D341Med (cell line): ENCODE data around the gene CDYL.
"Not testable (repeated sequence)": the region's sequence is repeated elsewhere in the genome, so short reads cannot be mapped to it uniquely, and the experiment has no call there.

Source experiments
- DNase-seq: peaks from one replicate; pipeline ENCODE4 v3.0.0; 2012; ENCODE audit warnings: low spot score

Gene CDYL

DNA sequence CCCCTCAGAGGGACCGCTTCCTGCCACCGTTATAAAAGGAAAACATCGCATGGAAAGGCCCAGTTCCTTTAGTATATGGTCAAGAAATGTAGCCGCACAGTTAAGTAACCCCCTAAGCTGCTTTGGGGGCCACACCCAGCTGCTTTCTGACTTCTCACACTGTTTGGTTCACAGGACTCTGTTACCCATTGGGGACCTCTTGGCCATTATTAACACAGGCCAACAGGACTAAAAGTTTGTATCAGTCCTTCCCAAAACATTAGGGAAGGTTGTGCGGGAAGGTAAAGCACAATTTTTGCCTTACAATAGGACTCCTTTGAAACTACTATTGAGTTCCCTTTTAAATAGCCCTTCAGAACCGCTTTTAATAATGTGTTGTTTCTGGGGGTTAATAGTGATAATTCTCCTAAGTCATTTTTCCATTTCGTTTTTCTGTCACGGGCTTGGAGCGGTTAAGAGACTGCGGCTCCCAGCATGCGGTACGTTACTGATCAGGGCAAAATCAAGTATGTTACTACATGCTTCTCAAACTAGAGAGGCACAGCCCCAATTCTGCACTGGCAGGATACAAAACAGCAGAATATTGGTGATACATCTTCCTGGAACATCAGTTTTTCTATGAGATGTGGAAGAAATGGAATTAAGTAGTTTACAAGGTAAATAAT, 228.3 kb downstream of the CDYL start:
- no peak for DNase-seq

DNA sequence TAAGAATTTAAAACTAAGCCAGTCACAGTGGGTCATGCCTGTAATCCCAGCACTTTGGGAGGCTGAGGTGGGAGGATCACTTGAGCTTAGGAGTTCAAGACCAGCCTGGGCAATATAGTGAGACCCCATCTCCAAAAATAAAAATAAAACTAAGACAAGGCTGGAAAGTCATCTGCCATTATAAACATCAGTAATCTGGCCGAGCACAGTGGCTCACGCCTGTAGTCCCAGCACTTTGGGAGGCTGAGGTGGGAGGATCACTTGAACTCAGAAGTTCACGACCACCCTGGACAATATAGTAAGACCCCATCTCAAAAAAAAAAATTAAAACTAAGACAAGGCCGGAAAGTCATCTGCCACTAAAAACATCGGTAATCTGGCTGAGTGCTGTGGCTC, 228.8 kb downstream of the CDYL start:
- DNase-seq: not testable (repeated sequence)
